ENCODE results near the gene MAST4. TPM values are rescaled to one million over a fixed set of nuclear protein-coding genes. Genes with fewer than 3 reads are reported as not detected.

MAST4 gene
- total and polyA plus RNA-seq, 2 of the 4 experiments (the other 2 are of a cell fraction) = 4.8 to 6.8 TPM

DNA sequence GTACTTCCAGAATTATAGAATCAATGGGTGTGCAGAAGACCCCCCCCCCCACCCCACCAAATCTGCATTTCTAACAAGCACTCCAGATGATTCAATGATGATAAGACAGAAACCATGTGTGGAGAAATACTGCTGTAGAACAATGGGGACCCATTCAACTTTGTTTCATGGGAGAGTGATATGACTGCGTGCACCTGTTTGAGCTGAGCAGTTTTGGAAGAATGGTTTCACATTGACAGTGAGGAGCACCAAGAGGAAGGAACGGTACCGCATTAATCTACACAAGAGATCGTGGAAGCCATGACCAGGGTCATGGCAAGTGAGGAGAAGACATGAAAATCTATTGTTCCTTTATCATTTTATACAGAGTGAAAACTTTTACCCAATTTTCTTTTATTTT lies 397.7 kb downstream of the MAST4 start:
- no TSS peak for BruUV-seq (replicated peaks)
- peaks cover 4% of the 10 kb centered on the region for H3K4me1 ChIP-seq (ENCODE audit: control insufficient read depth, insufficient read depth, low read length)
- DNase-seq = no peak
- no peak overlapping the region for H4K91ac ChIP-seq (ENCODE audit: insufficient read depth, low read depth, low read length)
- ChIA-PET POLR2A (ENCODE audit: unreplicated experiment) (no interaction called here), CTCF (no interaction called here)
- H3K14ac ChIP-seq (replicated peaks; ENCODE audit: low read depth, low read length) = no peak overlapping the region
- no peak overlapping the region for H3K4me3 ChIP-seq (ENCODE audit: insufficient read depth, low read depth, low read length)
- H2AK9ac ChIP-seq (replicated peaks; ENCODE audit: low read depth, low read length, poor library complexity) = no peak overlapping the region
- H4K20me1 ChIP-seq (ENCODE audit: insufficient read depth, low read length) = no peaks in the 10 kb centered on the region
- no peak overlapping the region for H3K56ac ChIP-seq (ENCODE audit: extremely low read depth, insufficient read depth, low read length)
- peaks cover 4% of the 10 kb centered on the region; the same call in 1 of the 2 replicates for H3K9me1 ChIP-seq (ENCODE audit: insufficient read depth, low read length)
- H2BK5ac ChIP-seq (ENCODE audit: low read depth, low read length, poor library complexity, severe bottlenecking) = no peak overlapping the region
- H3K9ac ChIP-seq (ENCODE audit: low read depth, low read length) = no peak overlapping the region
- no peak overlapping the region for H3K18ac ChIP-seq (ENCODE audit: low read depth, low read length)
- H4K8ac ChIP-seq (ENCODE audit: low read depth in 2 of 2, low read length in 2 of 2) = no peak overlapping the region
- H2AFZ ChIP-seq (replicated peaks; ENCODE audit: low read length, poor library complexity) = no peak overlapping the region
- no peak overlapping the region for H2BK15ac ChIP-seq (ENCODE audit: low read depth, low read length)
- no peaks in the 10 kb centered on the region for H3K9me3 ChIP-seq (ENCODE audit: control insufficient read depth, insufficient read depth, low read length)
- WGBS, 2 experiments (ENCODE audit: extremely low coverage in 2 of 2, insufficient read length in 1 of 2) = 100% methylated on average over 1 of the region's 4 CpGs; no CpG with 5 or more reads in 1 of the 2 experiments
- H3K23ac ChIP-seq (ENCODE audit: low read depth, low read length) = no peak overlapping the region
- no peak overlapping the region for H3K4ac ChIP-seq (ENCODE audit: low read depth, low read length)
- no peaks in the 10 kb centered on the region for H3K36me3 ChIP-seq (ENCODE audit: control insufficient read depth, insufficient read depth, low read length)
- no peak overlapping the region for H2BK120ac ChIP-seq (ENCODE audit: low read depth, low read length)
- in situ Hi-C loops (cut with MboI; ENCODE audit: low sequenced_read_pairs) (no loop called here), dilution Hi-C loops (cut with HindIII; ENCODE audit: low sequenced_read_pairs, unreplicated experiment) (no loop called here), intact Hi-C loops (cut with micrococcal nuclease) (no loop called here)
- no peak overlapping the region for H2AK5ac ChIP-seq (ENCODE audit: low read depth, low read length)
- H3K4me2 ChIP-seq (ENCODE audit: low read depth, low read length) = no peak overlapping the region
- TF ChIP-seq NFE2L2 (IDR thresholded peaks at IDR 0.05; ENCODE audit: low read depth, low read length) (no peak), BHLHE40 (IDR thresholded peaks at IDR 0.05; ENCODE audit: low read depth, low read length) (no peak), POLR2A (IDR thresholded peaks at IDR 0.05; ENCODE audit: low read depth, low read length) (no peak), RAD21 (IDR thresholded peaks at IDR 0.05; ENCODE audit: low read length) (no peak), MXI1 (IDR thresholded peaks at IDR 0.05; ENCODE audit: borderline replicate concordance, low read depth, low read length) (no peak), MAZ (IDR thresholded peaks at IDR 0.05; ENCODE audit: borderline replicate concordance, low read depth, low read length) (no peak), FOS (IDR thresholded peaks at IDR 0.05; ENCODE audit: low read depth, low read length) (no peak), RFX5 (IDR thresholded peaks at IDR 0.05; ENCODE audit: low read depth, low read length) (no peak), RCOR1 (IDR thresholded peaks at IDR 0.05; ENCODE audit: insufficient replicate concordance, low read length) (no peak), SMC3 (IDR thresholded peaks at IDR 0.05; ENCODE audit: low read depth, low read length) (no peak), CHD1 (IDR thresholded peaks at IDR 0.05; ENCODE audit: low read depth, low read length) (no peak), CEBPB (IDR thresholded peaks at IDR 0.05; ENCODE audit: low read depth, low read length) (no peak), MAFK (IDR thresholded peaks at IDR 0.05; ENCODE audit: low read depth, low read length) (no peak)
- TF ChIP-seq, protein P1, sequence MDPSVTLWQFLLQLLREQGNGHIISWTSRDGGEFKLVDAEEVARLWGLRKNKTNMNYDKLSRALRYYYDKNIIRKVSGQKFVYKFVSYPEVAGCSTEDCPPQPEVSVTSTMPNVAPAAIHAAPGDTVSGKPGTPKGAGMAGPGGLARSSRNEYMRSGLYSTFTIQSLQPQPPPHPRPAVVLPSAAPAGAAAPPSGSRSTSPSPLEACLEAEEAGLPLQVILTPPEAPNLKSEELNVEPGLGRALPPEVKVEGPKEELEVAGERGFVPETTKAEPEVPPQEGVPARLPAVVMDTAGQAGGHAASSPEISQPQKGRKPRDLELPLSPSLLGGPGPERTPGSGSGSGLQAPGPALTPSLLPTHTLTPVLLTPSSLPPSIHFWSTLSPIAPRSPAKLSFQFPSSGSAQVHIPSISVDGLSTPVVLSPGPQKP (IDR thresholded peaks at IDR 0.05; ENCODE audit: borderline replicate concordance, low read depth, low read length) = no peak
- TF ChIP-seq, protein P2, sequence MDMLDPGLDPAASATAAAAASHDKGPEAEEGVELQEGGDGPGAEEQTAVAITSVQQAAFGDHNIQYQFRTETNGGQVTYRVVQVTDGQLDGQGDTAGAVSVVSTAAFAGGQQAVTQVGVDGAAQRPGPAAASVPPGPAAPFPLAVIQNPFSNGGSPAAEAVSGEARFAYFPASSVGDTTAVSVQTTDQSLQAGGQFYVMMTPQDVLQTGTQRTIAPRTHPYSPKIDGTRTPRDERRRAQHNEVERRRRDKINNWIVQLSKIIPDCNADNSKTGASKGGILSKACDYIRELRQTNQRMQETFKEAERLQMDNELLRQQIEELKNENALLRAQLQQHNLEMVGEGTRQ (IDR thresholded peaks at IDR 0.05; ENCODE audit: low read depth, low read length) = no peak
- TF ChIP-seq, protein P3, sequence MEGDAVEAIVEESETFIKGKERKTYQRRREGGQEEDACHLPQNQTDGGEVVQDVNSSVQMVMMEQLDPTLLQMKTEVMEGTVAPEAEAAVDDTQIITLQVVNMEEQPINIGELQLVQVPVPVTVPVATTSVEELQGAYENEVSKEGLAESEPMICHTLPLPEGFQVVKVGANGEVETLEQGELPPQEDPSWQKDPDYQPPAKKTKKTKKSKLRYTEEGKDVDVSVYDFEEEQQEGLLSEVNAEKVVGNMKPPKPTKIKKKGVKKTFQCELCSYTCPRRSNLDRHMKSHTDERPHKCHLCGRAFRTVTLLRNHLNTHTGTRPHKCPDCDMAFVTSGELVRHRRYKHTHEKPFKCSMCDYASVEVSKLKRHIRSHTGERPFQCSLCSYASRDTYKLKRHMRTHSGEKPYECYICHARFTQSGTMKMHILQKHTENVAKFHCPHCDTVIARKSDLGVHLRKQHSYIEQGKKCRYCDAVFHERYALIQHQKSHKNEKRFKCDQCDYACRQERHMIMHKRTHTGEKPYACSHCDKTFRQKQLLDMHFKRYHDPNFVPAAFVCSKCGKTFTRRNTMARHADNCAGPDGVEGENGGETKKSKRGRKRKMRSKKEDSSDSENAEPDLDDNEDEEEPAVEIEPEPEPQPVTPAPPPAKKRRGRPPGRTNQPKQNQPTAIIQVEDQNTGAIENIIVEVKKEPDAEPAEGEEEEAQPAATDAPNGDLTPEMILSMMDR (conservative IDR thresholded peaks at IDR 0.05; ENCODE audit: low read depth, low read length) = no peak
- no peaks in the 10 kb centered on the region for H3K79me1 ChIP-seq (ENCODE audit: low read depth in 1 of 2, low read length in 2 of 2)
- H3K27me3 ChIP-seq (ENCODE audit: control insufficient read depth, insufficient read depth, low read length) = no peaks in the 10 kb centered on the region
- no peak overlapping the region for H2BK20ac ChIP-seq (ENCODE audit: low read depth, low read length)
- no peak overlapping the region for H4K5ac ChIP-seq (ENCODE audit: low read depth, low read length)
- no peak for ATAC-seq (ENCODE audit: low read depth)
- H3K27ac ChIP-seq (ENCODE audit: insufficient read depth, low read length) = no peak overlapping the region

Data from IMR-90 (cell line).